GDM1 (cell line): ENCODE results near the gene OMA1.
"Not testable (repeated sequence)": the region's sequence is repeated elsewhere in the genome, so short reads cannot be mapped to it uniquely, and the experiment has no call there.

Experiments
- DNase-seq: peaks from one replicate; lab custom pipeline; 2025; lab: John Stamatoyannopoulos, UW

Gene OMA1

GRCh38 chr1:58573705-58574591 is 27.4 kb upstream of the OMA1 start:
- no peak for DNase-seq

- DNase-seq, result no peak
Observed at GRCh38 chr1:58573138-58573537, 26.6 kb upstream of the OMA1 start.

- no peak for DNase-seq
Observed at GRCh38 chr1:58572690-58573089, 26.2 kb upstream of the OMA1 start.

GRCh38 chr1:58571616-58572015 is 25.1 kb upstream of the OMA1 start:
- no peak for DNase-seq

- DNase-seq, result no peak
Observed at GRCh38 chr1:58570817-58571216, 24.3 kb upstream of the OMA1 start.

GRCh38 chr1:58570094-58570493 is 23.6 kb upstream of the OMA1 start:
- DNase-seq, result no peak

GRCh38 chr1:58568911-58569310 is 22.4 kb upstream of the OMA1 start:
- no peak for DNase-seq

GRCh38 chr1:58568271-58568860 is 21.8 kb upstream of the OMA1 start:
- DNase-seq, result no peak

- no peak for DNase-seq
Observed at GRCh38 chr1:58566339-58566738, 19.8 kb upstream of the OMA1 start.

GRCh38 chr1:58563715-58564114 is 17.2 kb upstream of the OMA1 start:
- not testable (repeated sequence) for DNase-seq

GRCh38 chr1:58561633-58562032 is 15.1 kb upstream of the OMA1 start:
- no peak for DNase-seq

GRCh38 chr1:58555393-58555792 is 8.9 kb upstream of the OMA1 start:
- DNase-seq, result no peak

GRCh38 chr1:58551186-58552140 is 4.9 kb upstream of the OMA1 start:
- no peak for DNase-seq

- DNase-seq, result not testable (repeated sequence)
Observed at GRCh38 chr1:58549291-58549690, 2.8 kb upstream of the OMA1 start.

GRCh38 chr1:58548371-58548770 is 1.8 kb upstream of the OMA1 start:
- no peak for DNase-seq

GRCh38 chr1:58545591-58546519 is 671 bp downstream of the OMA1 start:
- peak; percentile 62 for DNase-seq

GRCh38 chr1:58543260-58543659 is 3.3 kb downstream of the OMA1 start:
- no peak for DNase-seq

- DNase-seq, result no peak
Observed at GRCh38 chr1:58539553-58539952, 7.0 kb downstream of the OMA1 start.

GRCh38 chr1:58538821-58539220 is 7.7 kb downstream of the OMA1 start:
- no peak for DNase-seq

GRCh38 chr1:58531842-58532241 is 14.7 kb downstream of the OMA1 start:
- DNase-seq, result not testable (repeated sequence)

- no peak for DNase-seq
Observed at GRCh38 chr1:58529284-58529683, 17.2 kb downstream of the OMA1 start.
